Measurements from ENCODE around the gene STAG3.

DNA sequence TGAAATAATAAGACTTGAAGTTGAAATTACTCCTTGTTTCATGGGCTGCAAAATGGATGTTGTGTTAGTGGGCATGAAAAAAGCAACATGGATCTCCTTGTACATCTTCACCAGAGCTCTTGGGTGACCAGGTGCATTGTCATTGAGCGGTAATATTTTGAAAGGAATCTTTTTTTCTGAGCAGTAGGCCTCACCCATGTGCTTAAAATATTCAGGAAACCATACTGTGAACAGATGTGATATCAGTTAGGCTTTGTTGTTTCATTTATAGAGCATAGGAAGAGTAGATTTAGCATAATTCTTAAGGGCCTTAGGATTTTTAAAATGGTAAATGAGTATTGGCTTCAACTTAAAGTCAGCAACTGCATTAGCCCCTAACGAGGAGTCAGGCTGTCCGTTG, 15.3 kb downstream of the STAG3 start:
- TF ChIP-seq CTCF (IDR thresholded peaks at IDR 0.05) (no peak), POLR2A (IDR thresholded peaks at IDR 0.05) (no peak)
